Muscle of back (tissue), 13 donors: ENCODE results near the gene CCDC191. TPM values are rescaled to one million over a fixed set of nuclear protein-coding genes. Genes with fewer than 3 reads are reported as not detected.

Source experiments
- DNase-seq, 3 donors: peaks; one replicate each; pipeline versions ENCODE4 v3.0.0 to v3.0.0-alpha.2; 2013
- long read RNA-seq, 9 donors: transcript quantifications; one replicate each; lab custom pipeline, GENCODE V29; 2026
- polyA plus RNA-seq, 10 donors: library from polyadenylated mRNA; unstranded; fragments of 120-200 nt; gene quantifications; one replicate each; pipeline ENCODE4 v1.2.1, GENCODE V29; 2013; ENCODE audit not compliant: insufficient read length in 10 of 10

CCDC191 gene, protein sequence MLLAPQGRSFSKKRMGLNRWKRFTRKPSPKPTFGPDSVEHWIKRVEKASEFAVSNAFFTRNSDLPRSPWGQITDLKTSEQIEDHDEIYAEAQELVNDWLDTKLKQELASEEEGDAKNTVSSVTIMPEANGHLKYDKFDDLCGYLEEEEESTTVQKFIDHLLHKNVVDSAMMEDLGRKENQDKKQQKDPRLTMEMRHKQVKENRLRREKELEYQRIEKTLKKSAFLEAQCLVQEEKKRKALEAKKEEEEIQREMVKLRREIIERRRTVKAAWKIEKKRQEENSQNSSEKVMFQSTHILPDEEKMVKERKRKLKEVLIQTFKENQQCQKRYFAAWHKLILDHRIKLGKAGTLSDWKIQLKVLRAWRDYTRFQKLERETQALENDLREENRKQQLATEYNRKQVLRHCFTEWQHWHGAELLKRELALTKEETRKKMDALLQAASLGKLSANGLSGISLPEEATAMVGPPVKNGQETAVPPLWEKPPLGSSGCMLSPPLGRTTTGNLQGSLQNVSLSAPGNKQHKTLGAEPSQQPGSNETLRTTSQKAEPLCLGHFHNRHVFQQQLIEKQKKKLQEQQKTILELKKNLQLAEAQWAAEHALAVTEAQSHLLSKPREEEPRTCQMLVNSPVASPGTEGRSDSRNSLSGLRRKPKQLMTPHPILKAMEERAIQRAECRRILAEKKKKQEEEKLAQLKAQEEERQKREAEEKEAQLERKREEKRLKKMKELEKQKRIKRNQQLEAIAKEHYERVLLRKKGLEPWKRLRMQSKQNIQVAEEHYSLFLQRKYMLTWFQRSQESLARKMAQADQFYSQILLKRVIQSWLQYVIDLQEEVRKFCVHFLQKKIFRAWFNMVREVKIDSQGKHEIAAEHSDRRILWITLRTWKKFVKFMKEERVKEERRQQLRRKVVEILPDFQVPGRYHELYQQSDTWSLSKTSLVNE
- polyA plus RNA-seq, result 1 to 10 TPM; 2.1 to 6.1 (median 3.5) TPM
- long read RNA-seq, donor 1, result 0 reads
- long read RNA-seq, donor 2, result 0 reads
- long read RNA-seq, donor 3, result 0 reads
- long read RNA-seq, donor 4, result 0 reads
- long read RNA-seq, donor 5, partial matches to known transcripts, result 0 of 1 reads
- long read RNA-seq, donor 5, other reads (novel, unspliced or antisense), result 0 of 1 reads
- long read RNA-seq, donor 6, result 0 reads
- long read RNA-seq, donor 7, result 0 reads
- long read RNA-seq, donor 8, result 0 reads
- long read RNA-seq, donor 9, result 0 reads

DNA sequence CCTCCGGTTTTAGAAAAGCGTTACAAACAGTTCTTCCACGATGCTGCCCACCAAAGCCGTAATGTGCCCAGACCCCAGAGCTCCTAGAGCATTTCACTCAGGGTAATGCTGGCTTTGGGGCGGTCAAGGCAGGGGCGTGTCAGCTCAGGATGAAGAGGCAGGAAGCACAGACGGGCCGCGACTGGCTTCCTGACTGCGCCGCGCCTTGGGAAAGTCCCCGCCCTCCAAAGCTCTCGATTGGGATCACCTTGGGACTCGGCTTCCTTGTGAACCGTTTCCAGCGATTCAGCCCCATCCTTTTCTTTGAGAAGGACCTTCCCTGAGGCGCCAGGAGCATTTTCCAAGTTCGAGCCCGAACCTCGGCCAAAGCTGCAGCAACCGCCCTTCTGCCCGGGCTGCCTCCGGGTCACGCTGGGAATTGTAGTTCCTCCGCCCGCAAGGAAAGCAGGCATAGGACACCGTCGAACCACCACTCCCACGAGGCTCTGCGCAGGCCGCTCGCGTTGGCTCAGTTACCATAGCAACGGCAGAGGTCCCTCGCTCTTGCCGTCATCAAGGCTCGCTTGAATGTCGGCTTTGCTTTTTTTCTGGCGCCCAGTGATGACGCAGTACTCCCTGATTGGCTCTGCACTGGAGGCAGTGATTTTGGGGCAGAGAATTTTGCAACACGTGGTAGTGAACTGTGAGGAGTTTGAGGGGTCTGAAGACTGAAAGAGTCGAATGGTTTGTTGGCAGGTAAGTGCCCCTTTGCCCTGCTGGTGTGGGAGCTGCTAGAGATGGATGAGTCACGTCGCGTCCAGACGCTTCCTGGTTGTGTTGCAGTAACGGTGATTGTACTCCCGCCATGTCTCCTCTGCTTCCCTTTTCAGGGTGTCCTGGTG is at the start of gene CCDC191, which contains the start of gene QTRT2:
CCDC191 (minus strand) TSS at position 397 of the 881 bp plus-strand sequence; CDS start at position 337, 60 bp downstream.
QTRT2 (plus strand) TSS at position 608 of the 881 bp plus-strand sequence. CDS start 8,521 bp downstream, outside the sequence.
- peak; percentile 99 to 100 (median 100) for DNase-seq

DNA sequence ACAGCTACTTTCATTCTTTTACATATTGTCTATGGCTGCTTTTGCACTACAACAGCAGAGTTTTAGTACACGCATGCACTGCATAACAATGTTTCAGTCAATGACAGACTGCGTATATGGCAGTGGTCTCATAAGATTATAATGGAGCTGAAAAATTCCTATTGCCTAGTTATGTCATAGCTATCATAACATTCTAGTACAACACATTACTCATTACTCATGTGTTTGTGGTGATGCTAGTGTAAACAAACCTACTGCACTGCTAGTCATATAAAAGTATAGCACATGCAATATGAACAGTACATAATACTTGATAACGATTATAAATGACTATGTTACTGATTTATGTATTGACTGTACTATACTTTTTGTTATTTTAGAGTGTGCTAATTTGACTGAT is 48.1 kb upstream of the CCDC191 start:
- no peak for DNase-seq

DNA sequence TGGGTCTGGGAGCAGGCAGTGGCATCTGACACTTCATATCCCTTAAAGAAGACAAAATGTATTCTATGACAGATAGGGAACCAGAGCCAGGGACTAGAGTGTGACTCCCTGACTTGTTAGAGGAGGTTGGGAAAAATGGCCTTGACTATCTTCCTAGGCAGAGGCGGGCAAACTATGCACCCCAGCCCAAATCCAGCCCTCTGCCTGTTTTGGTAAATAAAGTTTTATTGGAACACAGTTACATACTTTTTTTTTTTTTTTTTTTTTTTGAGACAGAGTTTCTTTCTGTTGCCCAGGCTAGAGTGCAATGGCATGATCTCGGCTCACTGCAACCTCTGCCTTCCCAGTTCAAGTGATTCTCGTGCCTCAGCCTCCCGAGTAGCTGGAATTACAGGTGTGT is 47.5 kb upstream of the CCDC191 start:
- DNase-seq, result no peak

DNA sequence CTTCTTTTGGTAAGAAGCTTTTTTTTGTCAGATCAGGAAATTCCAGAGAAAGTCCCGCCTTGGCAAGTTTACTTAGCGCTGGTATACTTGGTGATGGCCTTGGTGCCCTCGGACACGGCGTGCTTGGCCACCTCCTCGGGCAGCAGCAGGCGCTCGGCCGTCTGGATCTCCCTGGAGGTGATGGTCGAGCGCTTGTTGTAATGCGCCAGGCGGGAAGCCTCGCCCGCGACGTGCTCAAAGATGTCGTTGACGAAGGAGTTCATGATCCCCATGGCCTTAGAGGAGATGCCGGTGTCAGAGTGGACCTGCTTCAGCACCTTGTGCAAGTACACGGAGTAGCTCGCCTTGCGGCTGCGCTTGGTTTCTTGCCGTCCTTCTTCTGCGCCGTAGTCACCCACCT is 46.9 kb upstream of the CCDC191 start:
- DNase-seq, result no peak

DNA sequence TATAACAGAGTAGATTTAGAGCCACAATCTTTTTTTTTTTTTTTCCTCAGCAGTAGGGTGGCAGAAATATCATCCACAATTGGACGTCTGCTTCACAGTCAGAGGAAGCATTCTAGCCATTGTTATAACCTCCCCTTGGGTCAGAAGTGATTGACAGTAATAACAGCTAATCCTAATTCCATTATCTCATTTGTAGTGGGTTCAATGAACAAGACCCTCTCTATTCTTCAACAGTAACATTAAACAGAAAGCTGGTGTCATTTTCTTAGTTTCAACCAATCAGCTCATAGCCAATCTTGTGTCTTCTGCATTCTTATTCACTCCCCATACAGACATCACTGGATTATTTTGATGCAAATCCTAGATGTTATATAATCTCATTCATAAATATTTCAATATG is 44.8 kb upstream of the CCDC191 start:
- DNase-seq, result no peak

DNA sequence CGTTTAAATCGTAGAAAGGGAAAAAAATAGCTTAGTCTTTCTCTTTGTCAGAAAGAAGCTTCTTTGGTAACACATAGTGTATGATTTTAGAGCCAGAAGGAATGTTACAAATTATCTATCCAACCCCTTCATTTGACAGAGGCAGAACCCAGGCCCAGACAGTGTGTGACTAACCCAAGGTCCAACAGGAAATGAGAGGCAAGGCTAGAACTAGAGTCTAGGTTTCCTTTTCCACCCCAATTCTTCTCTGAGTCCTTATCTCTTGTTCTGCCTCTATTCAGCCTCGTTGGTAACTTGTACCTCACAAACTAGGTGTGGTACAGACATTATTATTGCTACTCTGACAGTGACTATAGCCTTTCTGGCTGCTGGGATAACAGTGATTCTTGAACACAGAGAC is 39.5 kb upstream of the CCDC191 start:
- DNase-seq, result no peak

DNA sequence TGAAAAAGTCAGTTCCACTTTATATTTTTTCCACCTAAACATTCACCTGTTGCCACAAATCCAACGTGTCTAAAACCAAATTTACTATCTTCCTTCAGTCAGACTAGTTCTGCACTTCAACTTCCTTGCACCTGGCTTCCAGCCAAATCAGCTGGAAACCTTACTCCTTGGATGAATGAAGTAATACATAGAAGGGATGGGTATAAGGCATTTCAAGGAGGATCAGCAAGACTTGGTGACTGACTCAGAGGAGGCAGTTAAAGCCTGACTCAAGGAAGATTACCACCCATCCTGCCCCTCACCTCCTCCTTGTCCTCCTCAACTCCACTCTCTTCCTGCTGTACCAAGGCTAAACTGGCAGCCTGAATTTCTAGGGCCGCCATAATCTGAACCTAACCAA is 37.3 kb upstream of the CCDC191 start:
- peak; percentile 34 to 50 (median 47) for DNase-seq

DNA sequence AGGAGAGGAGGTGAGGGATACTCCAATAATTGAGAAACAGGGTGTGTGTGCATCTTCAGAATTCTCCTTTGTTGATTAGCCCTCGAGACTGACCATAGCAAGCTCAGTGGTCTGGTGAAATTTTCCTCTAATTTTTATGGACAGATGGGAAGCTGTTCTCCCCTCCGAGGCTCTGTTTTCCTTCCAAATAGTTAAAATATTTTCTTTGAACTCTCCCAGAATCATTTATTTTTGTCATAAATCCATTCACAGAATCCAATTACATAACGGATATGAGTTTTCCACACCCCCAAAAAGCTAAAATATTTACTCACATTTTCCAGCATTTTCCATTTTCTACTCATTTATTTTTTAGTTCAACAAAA is 36.7 kb upstream of the CCDC191 start:
- DNase-seq, result no peak

DNA sequence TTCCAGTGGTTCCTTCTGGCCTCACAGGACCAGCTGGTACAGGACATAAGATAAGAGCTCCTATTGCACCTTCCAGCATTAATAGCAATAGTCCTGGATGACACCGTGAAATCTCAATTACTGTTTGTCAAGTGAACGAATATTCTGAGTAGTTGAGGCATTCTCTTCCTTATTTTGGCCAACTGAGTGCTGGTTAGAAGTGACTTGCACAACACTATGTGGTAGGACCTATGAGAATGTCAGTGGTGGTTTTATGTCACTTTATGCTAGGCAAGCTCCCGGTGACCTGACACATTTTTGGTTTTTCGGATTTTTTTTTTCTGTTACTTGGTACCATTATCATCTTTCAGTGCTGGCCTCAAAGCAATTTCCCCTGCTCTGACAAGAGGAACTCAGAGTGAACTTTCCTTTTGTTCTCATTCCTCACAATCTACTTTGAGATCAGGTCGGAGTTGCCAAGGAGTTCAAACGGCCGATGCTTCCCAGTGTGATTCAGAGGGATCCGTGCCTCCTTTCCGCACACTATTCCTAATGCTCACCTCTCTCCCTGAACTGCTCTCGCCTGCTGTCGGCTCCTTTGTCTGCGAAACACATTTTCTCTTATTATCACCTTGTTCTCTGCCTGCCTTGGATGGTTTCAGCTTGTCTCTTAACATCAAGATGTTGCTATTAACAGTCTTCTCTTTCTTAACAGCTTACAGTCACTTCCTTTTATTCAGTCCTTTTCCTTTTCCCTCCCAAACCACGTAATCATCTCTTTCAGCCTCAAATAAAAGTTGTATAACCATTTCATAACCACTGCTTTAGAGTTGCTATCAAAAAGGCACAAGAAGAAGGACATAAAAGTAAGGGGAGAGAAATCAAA is 36.1 kb upstream of the CCDC191 start:
- peak in 1 of 3 donors; percentile 7 for DNase-seq

DNA sequence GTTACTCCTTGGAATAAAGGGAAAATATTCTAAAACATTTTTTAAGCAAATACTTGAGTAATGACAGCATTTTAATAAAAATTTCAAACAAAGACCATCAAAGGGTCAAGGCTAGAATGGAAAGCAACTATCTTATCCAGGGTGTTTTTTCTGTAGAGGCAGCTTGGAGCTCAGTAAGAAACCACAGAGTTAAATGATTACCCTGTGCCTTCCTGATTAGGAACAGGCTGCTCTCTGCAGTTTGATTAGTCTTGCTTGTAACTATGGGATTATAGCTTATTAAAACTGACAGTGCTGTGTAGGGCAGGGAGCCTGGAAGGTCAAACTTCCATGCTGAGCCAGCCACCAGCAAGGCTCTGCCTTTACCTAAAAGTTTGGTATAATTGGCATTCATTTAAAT is 33.3 kb upstream of the CCDC191 start:
- DNase-seq, result no peak

DNA sequence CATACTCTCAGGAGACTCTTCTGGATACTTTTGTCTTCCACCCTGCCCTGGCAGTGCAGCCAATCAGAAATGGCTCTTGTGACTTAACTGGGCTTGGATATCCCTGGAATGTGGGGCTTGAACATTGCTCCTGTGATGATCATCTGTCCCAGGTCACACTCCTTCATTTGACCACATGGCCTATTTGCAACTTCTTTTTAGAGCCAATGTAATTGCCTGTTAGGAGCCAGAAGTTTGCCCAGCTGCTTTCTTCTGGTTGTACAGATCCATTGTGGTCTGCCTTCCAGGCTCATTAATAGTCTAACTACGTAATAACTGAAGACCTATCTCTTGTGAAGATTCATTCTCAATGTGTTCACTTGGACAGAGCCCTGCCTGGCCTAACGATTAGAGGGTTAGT is 30.0 kb upstream of the CCDC191 start:
- DNase-seq, result no peak

DNA sequence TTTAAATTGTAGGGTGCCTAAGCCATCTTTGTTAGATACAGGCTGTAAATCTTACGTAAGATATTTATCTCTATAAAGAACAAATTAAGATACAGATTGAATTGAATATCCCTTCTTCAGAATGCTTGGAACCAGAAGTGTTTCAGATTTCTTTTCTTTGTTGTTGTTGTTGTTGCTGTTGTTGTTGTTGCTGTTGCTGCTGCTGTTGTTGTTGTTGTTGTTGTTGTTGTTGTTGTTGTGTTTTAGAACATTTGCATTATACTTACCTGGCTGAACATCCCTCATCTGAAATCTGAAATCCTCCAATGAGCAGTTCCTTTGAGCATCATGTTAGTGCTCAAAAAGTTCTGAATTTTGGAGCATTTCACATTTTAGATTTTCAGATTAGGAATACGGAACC is 26.8 kb upstream of the CCDC191 start:
- no peak for DNase-seq

DNA sequence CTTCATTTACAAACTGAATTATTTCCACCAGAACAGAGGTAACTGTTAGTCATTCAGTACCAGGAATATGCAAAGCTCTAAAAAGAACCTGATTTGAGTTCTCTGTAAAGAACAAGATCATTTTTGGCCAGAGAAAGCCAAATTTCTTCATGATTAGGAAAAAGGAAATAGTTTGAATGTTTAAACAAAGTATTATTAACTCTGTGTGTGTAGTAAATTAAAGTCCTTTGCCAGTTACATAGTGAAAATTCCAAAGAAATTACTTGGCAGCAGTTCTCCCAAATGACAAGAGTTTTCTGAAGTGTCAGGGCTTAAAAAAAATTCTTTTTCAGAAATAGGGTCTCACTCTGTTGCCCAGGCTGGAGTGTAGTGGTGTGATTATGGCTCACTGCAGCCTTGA is 24.7 kb upstream of the CCDC191 start:
- peak in 1 of 3 donors; percentile 20 for DNase-seq

DNA sequence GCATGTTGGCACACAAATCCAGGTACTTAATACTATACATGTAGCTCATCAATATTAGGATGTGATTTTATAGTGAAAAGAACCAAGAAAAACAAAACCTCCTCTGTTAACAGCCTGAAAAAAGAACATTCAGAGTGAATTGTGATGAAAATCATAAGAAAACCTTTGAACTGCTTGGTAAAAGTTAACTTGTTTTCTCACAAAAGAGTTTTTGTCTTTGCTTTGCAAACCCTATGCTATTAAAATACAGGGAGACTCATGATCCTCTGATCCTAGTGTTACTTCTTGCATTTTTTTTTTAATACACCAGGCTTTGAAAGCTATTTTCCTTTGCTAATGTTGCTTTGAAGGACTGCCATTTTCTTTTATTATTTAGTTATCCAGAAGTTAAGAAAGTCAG is 23.9 kb upstream of the CCDC191 start:
- DNase-seq, result no peak

DNA sequence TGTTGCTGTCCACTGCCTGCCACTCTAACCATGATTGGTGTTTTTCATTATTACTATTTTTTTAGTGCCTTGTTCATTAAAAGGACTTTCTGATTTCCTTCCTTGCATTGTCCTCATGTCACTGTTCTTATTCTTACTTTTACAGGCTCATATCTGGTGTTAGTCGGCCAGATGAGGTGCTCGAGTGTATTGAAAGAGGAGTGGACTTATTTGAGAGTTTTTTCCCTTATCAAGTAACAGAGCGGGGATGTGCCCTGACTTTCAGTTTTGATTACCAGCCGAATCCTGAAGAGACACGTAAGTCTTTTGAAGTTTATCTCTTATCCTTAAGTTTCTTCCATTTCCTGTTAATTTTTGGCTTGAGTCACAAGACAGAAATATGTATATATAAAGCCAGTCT is 23.4 kb upstream of the CCDC191 start:
- no peak for DNase-seq

DNA sequence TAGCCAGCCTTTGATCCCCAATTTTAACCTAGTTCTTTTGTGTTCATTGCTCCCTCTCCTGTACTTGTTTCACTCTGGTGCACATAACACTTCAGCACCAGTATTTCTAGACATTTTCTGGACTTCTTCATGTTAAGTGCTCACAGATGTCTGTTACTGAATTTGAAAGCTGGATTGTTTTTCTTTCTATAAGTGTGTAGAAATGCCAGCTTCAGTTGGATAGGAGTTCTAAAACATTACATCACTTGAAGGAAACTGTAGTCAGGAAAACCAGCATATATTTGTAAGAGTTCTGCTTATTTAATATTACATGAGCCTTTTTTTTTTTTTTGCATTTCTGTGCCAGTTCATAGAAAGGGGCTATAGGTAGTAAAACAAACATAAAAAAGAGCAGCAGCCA is 21.8 kb upstream of the CCDC191 start:
- no peak for DNase-seq

DNA sequence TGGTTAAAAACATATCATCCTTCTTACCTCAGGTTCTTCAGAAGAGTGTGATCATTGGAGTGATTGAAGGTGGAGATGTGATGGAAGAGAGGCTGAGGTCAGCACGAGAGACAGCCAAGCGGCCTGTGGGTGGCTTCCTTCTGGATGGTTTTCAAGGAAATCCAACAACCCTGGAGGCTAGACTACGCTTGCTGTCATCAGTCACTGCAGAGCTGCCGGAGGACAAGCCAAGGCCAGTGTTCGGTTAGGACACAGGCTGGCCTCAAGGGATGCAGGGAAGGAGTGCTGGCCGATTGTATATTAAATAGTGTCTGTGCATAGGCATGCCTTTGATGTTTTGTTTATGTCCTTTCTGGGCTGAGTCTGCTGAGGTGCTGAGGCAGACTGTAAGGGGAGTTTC is 20.4 kb upstream of the CCDC191 start:
- no peak for DNase-seq

DNA sequence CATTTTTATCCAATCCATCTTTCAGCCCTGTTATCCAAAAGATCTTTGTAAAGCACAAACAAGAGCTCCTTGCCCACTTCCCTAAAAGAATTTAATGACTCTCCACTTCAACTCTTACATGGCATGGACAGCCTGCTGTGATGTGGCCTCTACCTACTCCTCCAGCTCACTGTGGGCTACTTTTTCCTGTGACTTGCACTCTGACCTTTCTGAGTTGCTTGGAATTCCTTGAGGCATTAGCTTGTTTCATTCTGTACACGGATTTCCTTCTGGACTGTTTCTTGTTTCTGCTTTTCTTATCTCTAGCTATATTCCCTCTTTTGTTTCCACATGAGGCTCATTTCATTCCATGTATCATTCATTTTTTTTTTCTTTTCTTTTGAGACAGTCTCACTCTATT is 15.5 kb upstream of the CCDC191 start:
- DNase-seq, result no peak

DNA sequence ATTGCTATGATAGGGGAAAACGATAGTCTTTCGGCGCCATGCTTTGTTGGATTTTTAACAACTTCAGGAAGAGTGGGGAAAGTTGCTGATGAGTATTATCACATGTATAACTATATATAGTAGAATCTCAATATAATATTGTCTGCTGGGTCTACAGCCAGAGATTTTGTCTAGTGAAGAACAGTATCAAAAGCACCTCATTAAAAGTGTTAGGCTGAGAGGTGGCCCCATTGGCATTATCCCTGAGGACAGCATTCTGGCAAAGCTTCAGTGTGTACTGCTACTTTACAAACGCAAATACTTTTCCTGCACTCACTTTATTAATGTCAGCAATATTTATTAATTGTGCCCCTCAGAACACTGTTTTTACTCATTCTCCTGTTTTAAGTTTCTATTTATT is 12.0 kb upstream of the CCDC191 start:
- DNase-seq, result no peak

DNA sequence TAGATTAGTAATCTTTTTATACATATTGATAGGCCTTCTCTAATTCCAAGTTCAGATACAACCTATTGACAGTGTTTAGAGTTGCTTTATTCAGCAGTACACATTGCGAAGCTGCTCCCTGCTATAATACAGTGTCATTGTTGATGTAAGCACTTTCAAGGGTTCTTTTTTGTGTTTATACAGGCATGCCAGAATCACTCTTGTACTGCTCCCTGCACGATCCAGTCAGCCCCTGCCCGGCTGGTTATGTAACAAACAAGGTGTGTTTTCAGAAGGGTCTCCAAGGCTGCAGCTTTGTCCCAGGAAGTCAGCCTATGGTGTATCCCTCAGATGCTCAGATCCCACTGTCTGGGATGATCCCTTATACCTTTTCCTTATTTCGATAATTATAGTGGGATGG is 11.5 kb upstream of the CCDC191 start:
- DNase-seq, result no peak
